ENCODE measurements around the gene ACAD10. TPM values are rescaled to one million over a fixed set of nuclear protein-coding genes. Genes with fewer than 3 reads are reported as not detected.

The ACAD10 gene
- total and polyA plus RNA-seq, 10 of the 15 experiments (the other 5 are each of a cell fraction or from before 2014, with no cell fraction given) = 2.9 to 21.9 (median 17.5) TPM

DNA sequence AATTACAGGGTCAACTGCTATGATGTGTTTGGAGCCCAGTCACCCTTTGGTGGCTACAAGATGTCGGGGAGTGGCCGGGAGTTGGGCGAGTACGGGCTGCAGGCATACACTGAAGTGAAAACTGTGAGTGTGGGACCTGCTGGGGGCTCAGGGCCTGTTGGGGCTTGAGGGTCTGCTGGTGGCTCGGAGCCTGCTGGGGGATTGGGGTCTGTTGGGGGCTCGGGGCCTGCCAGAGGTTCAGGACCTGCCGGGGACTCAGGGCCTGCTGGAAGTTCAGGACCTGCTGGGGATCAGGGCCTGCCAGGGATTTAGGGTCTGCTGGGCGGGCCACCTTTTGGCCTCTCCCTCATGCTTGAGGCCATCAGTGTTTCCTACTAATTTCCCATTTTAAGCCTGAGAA is 118.0 kb downstream of the ACAD10 start:
- Histone ChIP-seq H3K9me3 (replicated peaks; ENCODE audit: control insufficient read depth, insufficient read depth, low read length) (no peaks in the 10 kb centered on the region), H3K36me3 (ENCODE audit: control insufficient read depth in 2 of 2, insufficient read depth in 2 of 2, low read length in 1 of 2) (no peaks in the 10 kb centered on the region; a peak in 1 of 4 replicates), H3K4me1 (ENCODE audit: control insufficient read depth, insufficient read depth, low read length) (no peaks in the 10 kb centered on the region), H3K27ac (ENCODE audit: control insufficient read depth, insufficient read depth) (no peak overlapping the region), H3K4me2 (ENCODE audit: control insufficient read depth, insufficient read depth) (no peak overlapping the region), H4K20me1 (ENCODE audit: control insufficient read depth, insufficient read depth) (no peaks in the 10 kb centered on the region), H3K9ac (ENCODE audit: control insufficient read depth, insufficient read depth, low read length) (no peak overlapping the region), H3K27me3 (replicated peaks in 1 of 2; ENCODE audit: control insufficient read depth in 2 of 2, insufficient read depth in 2 of 2, low read length in 1 of 2) (no peaks in the 10 kb centered on the region), H3K79me2 (ENCODE audit: control insufficient read depth, insufficient read depth, low read length) (no peaks in the 10 kb centered on the region), H2AFZ (ENCODE audit: control insufficient read depth, low read depth, low read length) (no peak overlapping the region), H3K4me3 (no peak overlapping the region)
- ATAC-seq (no peak), FAIRE-seq (no peak), DNase-seq (ENCODE audit: low read depth, low spot score) (no peak)
- intact Hi-C loops (cut with micrococcal nuclease; ENCODE audit: unreplicated experiment) (no loop called here), in situ Hi-C loops (cut with MboI) (no loop called here)
- no TSS peak for BruUV-seq (replicated peaks)
- WGBS (ENCODE audit: insufficient coverage, insufficient replicate concordance, low lambda C conversion rate, missing lambda C conversion rate) = 88% methylated on average over 8 of the region's 8 CpGs
- POLR2A ChIA-PET = no interaction called here
- RAD21 ChIA-PET (ENCODE audit: unreplicated experiment) = no interaction called here
- TF ChIP-seq STAT1 (conservative IDR thresholded peaks at IDR 0.05) = no peak
- no peak for TF ChIP-seq KLF5 (IDR thresholded peaks at IDR 0.05; ENCODE audit: partially characterized antibody)
- no peak for TF ChIP-seq ESRRA (IDR thresholded peaks at IDR 0.05; ENCODE audit: low read length)
- TF ChIP-seq HDGF (IDR thresholded peaks at IDR 0.05) = no peak
- no peak for TF ChIP-seq NRF1 (conservative IDR thresholded peaks at IDR 0.05; ENCODE audit: low read depth, low read length)
- no peak for TF ChIP-seq ZNF207 (IDR thresholded peaks at IDR 0.05; ENCODE audit: borderline replicate concordance)
- no peak for TF ChIP-seq NFXL1 (IDR thresholded peaks at IDR 0.05; ENCODE audit: borderline replicate concordance)
- no peak for TF ChIP-seq POLR2AphosphoS2 (IDR thresholded peaks at IDR 0.05; ENCODE audit: low read depth, low read length)
- TF ChIP-seq CBX5 (IDR thresholded peaks at IDR 0.05; ENCODE audit: low read depth) = no peak
- TF ChIP-seq SIX5 (IDR thresholded peaks at IDR 0.05; ENCODE audit: low read depth, low read length, severe bottlenecking) = no peak
- TF ChIP-seq GABPA (IDR thresholded peaks at IDR 0.05; ENCODE audit: low read depth) = no peak
- TF ChIP-seq, protein P1, sequence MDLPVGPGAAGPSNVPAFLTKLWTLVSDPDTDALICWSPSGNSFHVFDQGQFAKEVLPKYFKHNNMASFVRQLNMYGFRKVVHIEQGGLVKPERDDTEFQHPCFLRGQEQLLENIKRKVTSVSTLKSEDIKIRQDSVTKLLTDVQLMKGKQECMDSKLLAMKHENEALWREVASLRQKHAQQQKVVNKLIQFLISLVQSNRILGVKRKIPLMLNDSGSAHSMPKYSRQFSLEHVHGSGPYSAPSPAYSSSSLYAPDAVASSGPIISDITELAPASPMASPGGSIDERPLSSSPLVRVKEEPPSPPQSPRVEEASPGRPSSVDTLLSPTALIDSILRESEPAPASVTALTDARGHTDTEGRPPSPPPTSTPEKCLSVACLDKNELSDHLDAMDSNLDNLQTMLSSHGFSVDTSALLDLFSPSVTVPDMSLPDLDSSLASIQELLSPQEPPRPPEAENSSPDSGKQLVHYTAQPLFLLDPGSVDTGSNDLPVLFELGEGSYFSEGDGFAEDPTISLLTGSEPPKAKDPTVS (IDR thresholded peaks at IDR 0.05; ENCODE audit: low read depth, low read length) = no peak
- no peak for TF ChIP-seq TCF7 (IDR thresholded peaks at IDR 0.05; ENCODE audit: borderline replicate concordance)
- TF ChIP-seq FOS (IDR thresholded peaks at IDR 0.05; ENCODE audit: borderline replicate concordance, extremely low read depth, insufficient read length) = no peak
- no peak for TF ChIP-seq SRF (IDR thresholded peaks at IDR 0.05; ENCODE audit: low read depth in 2 of 2, low read length in 2 of 2)
- TF ChIP-seq LARP7 (IDR thresholded peaks at IDR 0.05) = no peak
- CTCF ChIA-PET = interaction anchor here (1.5 kb wide), 1 partner anchor 9 kb away, joined by 5 read pairs; no protein-coding TSS in a partner anchor
- SMC1A ChIA-PET (ENCODE audit: uncharacterized antibody, unreplicated experiment) = no interaction called here
